Measurements from ENCODE around the gene PPP6R2. TPM values are rescaled to one million over a fixed set of nuclear protein-coding genes. Genes with fewer than 3 reads are reported as not detected.

The PPP6R2 gene
- total and polyA plus RNA-seq, 2 of the 8 experiments (the other 6 are each of a cell fraction or from before 2014, with no cell fraction given) = 25.0 to 32.2 TPM

DNA sequence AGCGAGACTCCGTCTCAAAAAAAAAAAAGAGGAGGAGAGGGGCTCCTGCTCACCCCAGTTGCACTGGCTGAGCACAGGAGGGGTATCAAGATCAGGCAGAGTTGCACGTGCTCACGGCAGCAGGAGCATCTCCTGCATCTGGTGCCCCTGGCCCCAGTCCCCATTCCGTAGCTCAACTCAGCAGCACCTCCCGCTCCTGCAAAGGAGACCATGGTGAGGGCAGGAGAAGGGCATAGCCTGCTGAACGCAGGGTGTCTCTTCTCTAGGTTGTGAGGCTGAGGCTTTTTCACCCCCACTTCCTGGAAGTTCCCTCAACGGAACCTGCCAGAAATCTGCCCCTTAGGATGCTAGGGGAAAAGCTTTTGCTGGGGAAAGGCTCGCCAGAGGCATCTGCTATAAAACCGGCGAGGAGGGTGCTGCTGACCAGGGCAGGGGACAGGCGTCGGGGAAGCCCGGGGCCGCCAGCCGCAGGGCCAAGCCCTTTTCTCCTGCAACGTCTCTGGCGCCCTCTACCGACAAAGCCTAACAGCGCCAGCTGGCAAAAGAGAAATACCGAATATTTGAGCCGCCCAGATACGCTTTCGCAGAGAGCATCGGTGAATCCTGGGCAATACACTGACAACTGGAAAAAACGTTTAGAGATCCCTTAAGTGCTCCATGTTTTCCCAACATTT lies 1.0 kb upstream of the PPP6R2 start:
- WGBS, 2 experiments (ENCODE audit: extremely low coverage in 1 of 2, insufficient coverage in 1 of 2, insufficient read length in 1 of 2, insufficient replicate concordance in 2 of 2, low coverage in 1 of 2, low lambda C conversion rate in 2 of 2, missing lambda C conversion rate in 1 of 2) = 10% methylated on average over 24 of the region's 26 CpGs; no CpG with 5 or more reads in 1 of the 2 experiments
- Histone ChIP-seq H3K23ac (ENCODE audit: insufficient read length) (no peak overlapping the region), H3K79me2 (ENCODE audit: control insufficient read depth in 1 of 2, insufficient read depth in 2 of 2, low read length in 2 of 2) (peaks cover 0 to 4% of the 10 kb centered on the region in 2 experiments; a peak in 1 of 4 replicates), H4K20me1 (replicated peaks in 1 of 2; ENCODE audit: control insufficient read depth in 1 of 2, insufficient read depth in 2 of 2, low read length in 2 of 2) (peaks cover 8 to 40% of the 10 kb centered on the region in 2 experiments), H3K56ac (replicated peaks; ENCODE audit: insufficient read length, low read depth, low read length) (no peak overlapping the region), H3K27ac (ENCODE audit: low read depth, low read length) (no peak overlapping the region), H2BK120ac (replicated peaks; ENCODE audit: low read depth, low read length) (no peak overlapping the region), H3K27me3 (replicated peaks in 1 of 4; ENCODE audit: control insufficient read depth in 3 of 4, extremely low read depth in 1 of 4, insufficient read depth in 3 of 4, low read length in 3 of 4) (peaks cover 0 to 5% (median 0%) of the 10 kb centered on the region in 4 experiments; a peak in 3 of 7 replicates), H2BK5ac (ENCODE audit: low read depth, low read length) (no peak overlapping the region; the same call in 1 of the 2 replicates), H2AFZ (ENCODE audit: low read length) (peak overlapping the region; percentile 91), H3K23me2 (ENCODE audit: low read depth, low read length) (peaks cover 37% of the 10 kb centered on the region; the same call in 1 of the 2 replicates), H3K4me2 (ENCODE audit: insufficient read depth in 1 of 2, low read depth in 2 of 2, low read length in 2 of 2) (peak overlapping the region; percentile 72 to 94), H4K5ac (ENCODE audit: insufficient read length, low read depth, low read length) (no peak overlapping the region), H3K9me3 (ENCODE audit: insufficient read depth in 2 of 2, low read depth in 1 of 2, low read length in 1 of 2) (peaks cover 0 to 3% of the 10 kb centered on the region in 2 experiments; a peak in 1 of 4 replicates), H3K4me1 (replicated peaks in 1 of 4; ENCODE audit: control insufficient read depth in 3 of 4, insufficient read depth in 4 of 4, low read length in 3 of 4) (peaks cover 0 to 2% (median under 1%) of the 10 kb centered on the region in 4 experiments; a peak in 3 of 7 replicates), H4K8ac (ENCODE audit: extremely low read depth, insufficient read depth, low read length) (peak overlapping the region; percentile 83; the same call in 1 of the 2 replicates), H3K9ac (replicated peaks in 1 of 4; ENCODE audit: extremely low read depth in 1 of 4, low read depth in 3 of 4, low read length in 3 of 4) (no peak overlapping the region), H3K79me1 (ENCODE audit: low read depth, low read length) (peaks cover 23% of the 10 kb centered on the region), H3K4ac (replicated peaks; ENCODE audit: insufficient read length, low read depth, low read length) (no peak overlapping the region), H4K91ac (replicated peaks; ENCODE audit: insufficient read length, low read length) (no peak overlapping the region), H2BK15ac (ENCODE audit: low read length) (no peak overlapping the region), H3K4me3 (ENCODE audit: extremely low read depth in 1 of 4, insufficient read depth in 2 of 4, low read depth in 3 of 4, low read length in 4 of 4) (peak overlapping the region; percentile 44 to 94 (median 68)), H3K18ac (ENCODE audit: extremely low read depth, low read length) (peak overlapping the region; percentile 4; the same call in 1 of the 2 replicates), H3K36me3 (ENCODE audit: control insufficient read depth in 2 of 4, insufficient read depth in 4 of 4, low read length in 3 of 4) (no peaks in the 10 kb centered on the region; a peak in 1 of 8 replicates), H3K14ac (ENCODE audit: insufficient read length) (no peak overlapping the region), H2BK20ac (ENCODE audit: low read length) (no peak overlapping the region), H2AK5ac (ENCODE audit: low read depth, low read length) (no peak overlapping the region), H2BK12ac (ENCODE audit: low read depth, low read length) (no peak overlapping the region)
- POLR2A ChIA-PET (ENCODE audit: partially characterized antibody) = interaction anchor here (0.5 to 2.3 kb wide), 8 partner anchors 14 to 227 kb away, joined by 3 to 12 read pairs (median 3); no protein-coding TSS in a partner anchor
- CTCF ChIA-PET (ENCODE audit: partially characterized antibody) = interaction anchor here (0.6 to 2.7 kb wide), 32 partner anchors 9 to 184 kb away, joined by 3 to 39 read pairs (median 6); partner anchors contain the start of genes HDAC10, MAPK12, PLXNB2 and SCO2
- DNase-seq (ENCODE audit: low read depth in 1 of 2, low spot score in 2 of 2) (peak; percentile 51 to 96), FAIRE-seq (no peak)
- TF ChIP-seq BCL11A (IDR thresholded peaks at IDR 0.05; ENCODE audit: low read depth in 2 of 2, low read length in 2 of 2) = no peak
- no peak for TF ChIP-seq SIRT6 (IDR thresholded peaks at IDR 0.05; ENCODE audit: low read length)
- no peak for TF ChIP-seq HDAC2 (IDR thresholded peaks at IDR 0.05; ENCODE audit: borderline replicate concordance in 1 of 2, low read depth in 2 of 2, low read length in 2 of 2)
- TF ChIP-seq, protein P1, sequence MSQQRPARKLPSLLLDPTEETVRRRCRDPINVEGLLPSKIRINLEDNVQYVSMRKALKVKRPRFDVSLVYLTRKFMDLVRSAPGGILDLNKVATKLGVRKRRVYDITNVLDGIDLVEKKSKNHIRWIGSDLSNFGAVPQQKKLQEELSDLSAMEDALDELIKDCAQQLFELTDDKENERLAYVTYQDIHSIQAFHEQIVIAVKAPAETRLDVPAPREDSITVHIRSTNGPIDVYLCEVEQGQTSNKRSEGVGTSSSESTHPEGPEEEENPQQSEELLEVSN (IDR thresholded peaks at IDR 0.05) = peak; percentile 31; the same call in 1 of the 2 replicates
- TF ChIP-seq KDM5A (IDR thresholded peaks at IDR 0.05; ENCODE audit: low read length) = no peak
- no peak for TF ChIP-seq NRF1 (IDR thresholded peaks at IDR 0.05; ENCODE audit: low read depth, low read length)
- peak; percentile 4 for TF ChIP-seq KDM4A (IDR thresholded peaks at IDR 0.05; ENCODE audit: low read depth, low read length, severe bottlenecking)
- TF ChIP-seq RAD21 (IDR thresholded peaks at IDR 0.05 in 1 of 2, conservative IDR thresholded peaks at IDR 0.05 in 1 of 2; ENCODE audit: low read depth in 2 of 2, low read length in 2 of 2) = peak; percentile 83 to 93
- TF ChIP-seq RNF2 (IDR thresholded peaks at IDR 0.05; ENCODE audit: borderline replicate concordance, low read depth, low read length, missing control alignments, poor library complexity, severe bottlenecking) = no peak
